Smooth muscle cell (in vitro differentiated cells): ENCODE data around the gene WTAP. TPM values are rescaled to one million over a fixed set of nuclear protein-coding genes. Genes with fewer than 3 reads are reported as not detected.

ENCODE experiments used
- DNase-seq: peaks from one replicate; lab custom pipeline; 2025; ENCODE audit not compliant: unreplicated experiment; lab: John Stamatoyannopoulos, UW
- H2AFZ ChIP-seq: fragments of 200-600 bp; sonication (generic); 2 replicates; pipeline ENCODE4 v1.6.0; 2016; ENCODE audit warnings: antibody characterized with exemption, low read depth, mild to moderate bottlenecking
- H3F3A ChIP-seq: fragments of 200-600 bp; sonication (generic); 2 replicates; pipeline ENCODE4 v1.6.0; 2017; ENCODE audit warnings: antibody characterized with exemption, low read depth
- H3K27ac ChIP-seq: fragments of 200-600 bp; sonication (generic); 2 replicates; pipeline ENCODE4 v1.5.1; 2016; ENCODE audit warnings: low read depth, mild to moderate bottlenecking
- H3K27me3 ChIP-seq: fragments of 200-600 bp; sonication (generic); 2 replicates; pipeline ENCODE4 v1.6.1; 2016; ENCODE audit warnings: low read depth, mild to moderate bottlenecking
- H3K36me3 ChIP-seq: fragments of 200-600 bp; sonication (generic); 2 replicates; pipeline ENCODE4 v1.5.1; 2016; ENCODE audit warnings: low read depth
- H3K4me1 ChIP-seq: fragments of 200-600 bp; sonication (generic); 2 replicates; pipeline ENCODE4 v1.5.1; 2016; ENCODE audit warnings: low read depth
- H3K4me2 ChIP-seq: fragments of 200-600 bp; sonication (generic); 2 replicates; pipeline ENCODE4 v1.6.0; 2016; ENCODE audit warnings: mild to moderate bottlenecking
- H3K4me3 ChIP-seq: fragments of 200-600 bp; sonication (generic); 2 replicates; pipeline ENCODE4 v1.5.1; 2016; ENCODE audit warnings: mild to moderate bottlenecking
- H3K79me2 ChIP-seq: fragments of 200-600 bp; sonication (generic); 2 replicates; pipeline ENCODE4 v1.6.0; 2016; ENCODE audit warnings: low read depth, mild to moderate bottlenecking
- H3K9ac ChIP-seq: fragments of 200-600 bp; sonication (generic); 2 replicates; pipeline ENCODE4 v1.6.0; 2016; ENCODE audit warnings: low read depth
- H3K9me3 ChIP-seq: fragments of 200-600 bp; sonication (generic); replicated peaks from 2 replicates; pipeline ENCODE4 v1.5.1; 2016; ENCODE audit warnings: low read depth
- H4K20me1 ChIP-seq: fragments of 200-600 bp; sonication (generic); 2 replicates; pipeline ENCODE4 v1.6.0; 2016; ENCODE audit warnings: low read depth
- WGBS: methylation state at CpG from one replicate; pipeline ENCODE4 v1.1.7; 2016; ENCODE audit warnings: low lambda C conversion rate; 5-methylcytosine and 5-hydroxymethylcytosine counted together
- polyA plus RNA-seq: library from polyadenylated mRNA; unstranded; fragments of >200 nt; fragmentation: Nextera tagmentation; extraction: Ambion mirVana; gene quantifications from 2 replicates; pipeline ENCODE4 v1.2.1, GENCODE V29; 2016
- small RNA-seq: library from RNA; depleted of rRNA; stranded (forward); fragments of <200 nt; gene quantifications from one replicate; pipeline ENCODE3, GENCODE V24; 2014
- total RNA-seq: library from RNA; depleted of rRNA; stranded (reverse); fragments of >200 nt; gene quantifications from 2 replicates; pipeline ENCODE4 v1.2.3, GENCODE V29; 2014
- TF ChIP-seq, protein P1 (sequence below): fragments of 200-600 bp; sonication (generic); IDR thresholded peaks from 2 replicates; pipeline ENCODE4 v1.5.1; 2017; ENCODE audit warnings: borderline replicate concordance, mild to moderate bottlenecking, antibody characterized with exemption; ENCODE audit not compliant: insufficient read depth, poor library complexity, severe bottlenecking

The WTAP gene
- total and polyA plus RNA-seq, 2 experiments from 2014 or later, result 39.4 to 90.2 TPM

- TF ChIP-seq, protein P1, sequence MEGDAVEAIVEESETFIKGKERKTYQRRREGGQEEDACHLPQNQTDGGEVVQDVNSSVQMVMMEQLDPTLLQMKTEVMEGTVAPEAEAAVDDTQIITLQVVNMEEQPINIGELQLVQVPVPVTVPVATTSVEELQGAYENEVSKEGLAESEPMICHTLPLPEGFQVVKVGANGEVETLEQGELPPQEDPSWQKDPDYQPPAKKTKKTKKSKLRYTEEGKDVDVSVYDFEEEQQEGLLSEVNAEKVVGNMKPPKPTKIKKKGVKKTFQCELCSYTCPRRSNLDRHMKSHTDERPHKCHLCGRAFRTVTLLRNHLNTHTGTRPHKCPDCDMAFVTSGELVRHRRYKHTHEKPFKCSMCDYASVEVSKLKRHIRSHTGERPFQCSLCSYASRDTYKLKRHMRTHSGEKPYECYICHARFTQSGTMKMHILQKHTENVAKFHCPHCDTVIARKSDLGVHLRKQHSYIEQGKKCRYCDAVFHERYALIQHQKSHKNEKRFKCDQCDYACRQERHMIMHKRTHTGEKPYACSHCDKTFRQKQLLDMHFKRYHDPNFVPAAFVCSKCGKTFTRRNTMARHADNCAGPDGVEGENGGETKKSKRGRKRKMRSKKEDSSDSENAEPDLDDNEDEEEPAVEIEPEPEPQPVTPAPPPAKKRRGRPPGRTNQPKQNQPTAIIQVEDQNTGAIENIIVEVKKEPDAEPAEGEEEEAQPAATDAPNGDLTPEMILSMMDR, result no peak
- H3F3A ChIP-seq, result no peaks in the 10 kb centered on the region
Observed at GRCh38 chr6:159801935-159802334, 74.6 kb downstream of the WTAP start.

GRCh38 chr6:159804504-159804903 lies 77.2 kb downstream of the WTAP start:
- H4K20me1 ChIP-seq, result no peaks in the 10 kb centered on the region
- H3K79me2 ChIP-seq, result no peaks in the 10 kb centered on the region
- WGBS, result 93% methylated on average over 10 of the region's 10 CpGs
- H3K27me3 ChIP-seq, result no peaks in the 10 kb centered on the region
- no peak overlapping the region for H3K9ac ChIP-seq
- H3K9me3 ChIP-seq, result no peaks in the 10 kb centered on the region
- H3K4me3 ChIP-seq, result no peak overlapping the region
- no peak overlapping the region for H3K4me2 ChIP-seq
- H2AFZ ChIP-seq, result no peak overlapping the region
- TF ChIP-seq, protein P1, result no peak
- H3K27ac ChIP-seq, result no peak overlapping the region
- DNase-seq, result no peak
- H3F3A ChIP-seq, result no peaks in the 10 kb centered on the region
- H3K4me1 ChIP-seq, result no peaks in the 10 kb centered on the region
- no peaks in the 10 kb centered on the region for H3K36me3 ChIP-seq

More at GRCh38 chr6:159801935-159802334, 74.6 kb downstream of the WTAP start:
- Histone ChIP-seq H3K27ac (no peak overlapping the region), H2AFZ (no peak overlapping the region), H3K4me1 (no peaks in the 10 kb centered on the region), H3K4me2 (no peak overlapping the region), H3K4me3 (no peak overlapping the region), H4K20me1 (no peaks in the 10 kb centered on the region), H3K79me2 (peaks cover 3% of the 10 kb centered on the region), H3K9me3 (no peaks in the 10 kb centered on the region), H3K27me3 (no peaks in the 10 kb centered on the region), H3K9ac (no peak overlapping the region), H3K36me3 (peaks cover 17% of the 10 kb centered on the region)
- 93% methylated on average over 8 of the region's 8 CpGs for WGBS
- no peak for DNase-seq

- Histone ChIP-seq H3K79me2 (no peaks in the 10 kb centered on the region), H3K4me1 (no peaks in the 10 kb centered on the region), H2AFZ (no peak overlapping the region), H3K9me3 (no peaks in the 10 kb centered on the region), H3K4me2 (no peak overlapping the region), H4K20me1 (no peaks in the 10 kb centered on the region), H3F3A (no peaks in the 10 kb centered on the region), H3K36me3 (no peaks in the 10 kb centered on the region), H3K9ac (no peak overlapping the region), H3K27me3 (no peaks in the 10 kb centered on the region), H3K4me3 (no peak overlapping the region), H3K27ac (no peak overlapping the region)
- 95% methylated on average over 6 of the region's 6 CpGs for WGBS
- TF ChIP-seq, protein P1, result no peak
- DNase-seq, result no peak
Observed at GRCh38 chr6:159805440-159806020, 78.2 kb downstream of the WTAP start.

Small RNAs within 50 kb of the gene (small RNA-seq; reads per million reads assigned to genes)
- gene RNU4ATAC18P (not detected), gene SNORA20 (168 reads per million, percentile 99 among the genes with 10 or more reads in this experiment), gene SNORA29 (not detected)

Other genes starting within 250 kb of the WTAP start
- 68.4 and 69.4 TPM in 2 replicates for gene SOD2, start 34.3 kb upstream of the WTAP start, total RNA-seq
- 53.2 and 72.0 TPM in 2 replicates for gene SOD2, start 34.3 kb upstream of the WTAP start, polyA plus RNA-seq
- 21.5 and 25.3 TPM in 2 replicates for gene ACAT2, start 34.5 kb downstream of the WTAP start, total RNA-seq
- 51.0 and 82.5 TPM in 2 replicates for gene ACAT2, start 34.5 kb downstream of the WTAP start, polyA plus RNA-seq
- 132 and 153 TPM in 2 replicates for gene TCP1, start 62.1 kb downstream of the WTAP start, total RNA-seq
- gene TCP1, start 62.1 kb downstream of the WTAP start, polyA plus RNA-seq, result 124 and 125 TPM in 2 replicates
- 78.9 and 107 TPM in 2 replicates for gene MRPL18, start 63.0 kb downstream of the WTAP start, total RNA-seq
- 78.8 and 80.4 TPM in 2 replicates for gene MRPL18, start 63.0 kb downstream of the WTAP start, polyA plus RNA-seq
- gene PNLDC1, start 72.8 kb downstream of the WTAP start, total RNA-seq, result not detected in 2 replicates
- gene PNLDC1, start 72.8 kb downstream of the WTAP start, polyA plus RNA-seq, result not detected in 2 replicates
- gene MAS1, start 163.5 kb downstream of the WTAP start, total RNA-seq, result not detected in 2 replicates
- gene MAS1, start 163.5 kb downstream of the WTAP start, polyA plus RNA-seq, result not detected in 2 replicates
- 64.5 and 77.4 TPM in 2 replicates for gene IGF2R, start 241.6 kb downstream of the WTAP start, total RNA-seq
- 43.9 and 44.7 TPM in 2 replicates for gene IGF2R, start 241.6 kb downstream of the WTAP start, polyA plus RNA-seq